Testis (tissue), 3 donors: ENCODE measurements around the gene FIBIN. TPM values are rescaled to one million over a fixed set of nuclear protein-coding genes. Genes with fewer than 3 reads are reported as not detected.

Experiments
- DNase-seq: peaks from one replicate; pipeline ENCODE4 v3.0.0-alpha.2; 2019
- H3K27ac ChIP-seq, 2 donors: fragments of 200-600 bp; sonication (generic); one replicate each; pipeline ENCODE4 v1.5.1; 2019
- H3K27me3 ChIP-seq: fragments of 200-600 bp; sonication (generic); one replicate; pipeline ENCODE4 v1.5.1; 2019
- H3K36me3 ChIP-seq: fragments of 200-600 bp; sonication (generic); one replicate; pipeline ENCODE4 v1.5.1; 2017; ENCODE audit warnings: low read depth; ENCODE audit errors: missing control alignments
- H3K4me1 ChIP-seq: fragments of 200-600 bp; sonication (generic); one replicate; pipeline ENCODE4 v1.5.1; 2019
- H3K4me3 ChIP-seq, 2 donors: fragments of 200-600 bp; sonication (generic); one replicate each; pipeline ENCODE4 v1.5.1; 2017 to 2019
- H3K9me3 ChIP-seq: fragments of 200-600 bp; sonication (generic); one replicate; pipeline ENCODE4 v1.5.1; 2017
- CTCF ChIP-seq, 3 experiments: fragments of 450-650 bp in 2 of 3; fragments of 200-600 bp in 1 of 3; sonication (generic) in 1 of 3; IDR thresholded peaks; one replicate each; pipeline ENCODE4 v1.5.1; 2016 to 2019; ENCODE audit warnings: antibody characterized with exemption in 3 of 3, mild to moderate bottlenecking in 2 of 3, moderate library complexity in 1 of 3
- POLR2A ChIP-seq: fragments of 450-650 bp; IDR thresholded peaks from one replicate; pipeline ENCODE4 v1.6.1; 2017; ENCODE audit warnings: antibody characterized with exemption, mild to moderate bottlenecking, moderate library complexity
- WGBS, 2 donors: methylation state at CpG; one replicate each; pipeline ENCODE4 v1.1.5; 2018; 5-methylcytosine and 5-hydroxymethylcytosine counted together
- intact Hi-C: fragments of 100-400 bp; cut with DNase I; formaldehyde crosslinking; loops from one replicate; pipeline ENCODE4 v1.15.1; 2023; ENCODE audit warnings: low total_unique reads
- polyA plus RNA-seq: library from polyadenylated mRNA; stranded (reverse); fragments of 350-450 nt; fragmentation: Illumina TruSeq; extraction: RNeasy Lipid Tissue Mini Kit (QIAGEN cat#74804); gene quantifications from one replicate; pipeline ENCODE4 v1.2.3, GENCODE V29; 2014; ENCODE audit warnings: low read depth, low replicate concordance; ENCODE audit not compliant: insufficient read depth
- total RNA-seq, 2 donors: library from RNA; depleted of rRNA; stranded (reverse); fragments of >200 nt; gene quantifications; one replicate each; pipeline ENCODE4 v1.2.3, GENCODE V29; 2016

Gene FIBIN
- total and polyA plus RNA-seq, 3 donors from 2014 or later = 0.39 to 6.5 (median 5.3) TPM

- no peak overlapping the region for H3K27ac ChIP-seq
- no peaks in the 10 kb centered on the region for H3K4me1 ChIP-seq
- DNase-seq = no peak
- H3K27me3 ChIP-seq = no peaks in the 10 kb centered on the region
- H3K9me3 ChIP-seq = no peaks in the 10 kb centered on the region
- no peaks in the 10 kb centered on the region for H3K36me3 ChIP-seq
- TF ChIP-seq CTCF (IDR thresholded peaks at IDR 0.05) = no peak
- no peak for TF ChIP-seq POLR2A
- 72 to 75% methylated on average over 4 of the region's 4 CpGs for WGBS, 2 donors
- intact Hi-C loops = no loop called here
- H3K4me3 ChIP-seq = no peak overlapping the region
Observed at GRCh38 chr11:27002838-27003237, 8.9 kb downstream of the FIBIN start.

GRCh38 chr11:27004103-27004502 lies 10.2 kb downstream of the FIBIN start:
- DNase-seq = no peak
- no peaks in the 10 kb centered on the region for H3K36me3 ChIP-seq
- no peaks in the 10 kb centered on the region for H3K4me1 ChIP-seq
- no peak overlapping the region for H3K4me3 ChIP-seq
- H3K9me3 ChIP-seq = no peaks in the 10 kb centered on the region
- H3K27ac ChIP-seq = no peak overlapping the region
- WGBS, 2 donors = 85 to 94% methylated on average over 2 of the region's 2 CpGs
- H3K27me3 ChIP-seq = no peaks in the 10 kb centered on the region
- intact Hi-C loops = no loop called here
- TF ChIP-seq POLR2A (no peak), CTCF (IDR thresholded peaks at IDR 0.05) (no peak)

- Histone ChIP-seq H3K9me3 (no peaks in the 10 kb centered on the region), H3K27me3 (no peaks in the 10 kb centered on the region), H3K27ac (no peak overlapping the region), H3K36me3 (no peaks in the 10 kb centered on the region), H3K4me3 (no peak overlapping the region), H3K4me1 (peaks cover 4% of the 10 kb centered on the region)
- intact Hi-C loops = no loop called here
- no peak for DNase-seq
- no peak for TF ChIP-seq POLR2A
- no peak for TF ChIP-seq CTCF (IDR thresholded peaks at IDR 0.05)
Observed at GRCh38 chr11:27008811-27009535, 15.1 kb downstream of the FIBIN start.

GRCh38 chr11:27011560-27012233 lies 17.8 kb downstream of the FIBIN start:
- Histone ChIP-seq H3K36me3 (no peaks in the 10 kb centered on the region), H3K9me3 (no peaks in the 10 kb centered on the region), H3K27ac (no peak overlapping the region), H3K4me1 (peaks cover 4% of the 10 kb centered on the region), H3K4me3 (no peak overlapping the region), H3K27me3 (no peaks in the 10 kb centered on the region)
- WGBS, 2 donors = 68 to 71% methylated on average over 4 of the region's 4 CpGs
- DNase-seq = no peak
- TF ChIP-seq CTCF (IDR thresholded peaks at IDR 0.05) = no peak
- TF ChIP-seq POLR2A = no peak
- intact Hi-C loops = no loop called here
